Measurements from ENCODE around the gene CYP2C19.
"Not testable (repeated sequence)": the region's sequence is repeated elsewhere in the genome, so short reads cannot be mapped to it uniquely, and the experiment has no call there.

The CYP2C19 gene

GRCh38 chr10:94878649-94879048, 116.2 kb downstream of the CYP2C19 start:
- H4K20me1 ChIP-seq (ENCODE audit: insufficient read depth, low read length), result no peaks in the 10 kb centered on the region

GRCh38 chr10:94879214-94879613, 116.7 kb downstream of the CYP2C19 start:
- H3K36me3 ChIP-seq (replicated peaks; ENCODE audit: low read depth, low read length), result no peaks in the 10 kb centered on the region
- no peaks in the 10 kb centered on the region for H3K9me3 ChIP-seq (ENCODE audit: insufficient read depth, low read length)
- H3K27ac ChIP-seq (ENCODE audit: low read length), result no peak overlapping the region
- no peaks in the 10 kb centered on the region for H3K27me3 ChIP-seq (ENCODE audit: low read depth, low read length)
- no peak overlapping the region for H2AFZ ChIP-seq (ENCODE audit: low read depth, low read length)
- H3K9ac ChIP-seq (ENCODE audit: low read length), result no peak overlapping the region
- H3K4me1 ChIP-seq (ENCODE audit: low read length), result no peaks in the 10 kb centered on the region
- TF ChIP-seq CTCF (IDR thresholded peaks at IDR 0.05; ENCODE audit: low read depth, low read length) (no peak), EZH2phosphoT487 (IDR thresholded peaks at IDR 0.05; ENCODE audit: low read depth) (no peak)
- H4K20me1 ChIP-seq (ENCODE audit: insufficient read depth, low read length), result no peaks in the 10 kb centered on the region
- H3K79me2 ChIP-seq (ENCODE audit: low read length), result no peaks in the 10 kb centered on the region
- H3K4me2 ChIP-seq (ENCODE audit: low read length), result no peak overlapping the region
- no peak overlapping the region for H3K4me3 ChIP-seq (ENCODE audit: low read length)

More at GRCh38 chr10:94878649-94879048, 116.2 kb downstream of the CYP2C19 start:
- no peaks in the 10 kb centered on the region for H3K9me3 ChIP-seq (ENCODE audit: insufficient read depth, low read length)
- H3K79me2 ChIP-seq (ENCODE audit: low read length), result no peaks in the 10 kb centered on the region
- TF ChIP-seq EZH2phosphoT487 (IDR thresholded peaks at IDR 0.05; ENCODE audit: low read depth) (no peak), CTCF (IDR thresholded peaks at IDR 0.05; ENCODE audit: low read depth, low read length) (no peak)
- no peak overlapping the region for H3K4me3 ChIP-seq (ENCODE audit: low read length)
- no peak overlapping the region for H2AFZ ChIP-seq (ENCODE audit: low read depth, low read length)
- no peaks in the 10 kb centered on the region for H3K36me3 ChIP-seq (replicated peaks; ENCODE audit: low read depth, low read length)
- H3K27me3 ChIP-seq (ENCODE audit: low read depth, low read length), result no peaks in the 10 kb centered on the region
- H3K9ac ChIP-seq (ENCODE audit: low read length), result no peak overlapping the region
- H3K4me1 ChIP-seq (ENCODE audit: low read length), result no peaks in the 10 kb centered on the region
- no peak overlapping the region for H3K4me2 ChIP-seq (ENCODE audit: low read length)
- H3K27ac ChIP-seq (ENCODE audit: low read length), result no peak overlapping the region

GRCh38 chr10:94889123-94889522, 126.6 kb downstream of the CYP2C19 start:
- Histone ChIP-seq H2AFZ (ENCODE audit: low read depth, low read length) (no peak overlapping the region), H4K20me1 (ENCODE audit: insufficient read depth, low read length) (no peaks in the 10 kb centered on the region), H3K27ac (ENCODE audit: low read length) (no peak overlapping the region), H3K4me2 (ENCODE audit: low read length) (no peak overlapping the region), H3K36me3 (replicated peaks; ENCODE audit: low read depth, low read length) (no peaks in the 10 kb centered on the region), H3K9ac (ENCODE audit: low read length) (no peak overlapping the region), H3K9me3 (ENCODE audit: insufficient read depth, low read length) (no peaks in the 10 kb centered on the region), H3K79me2 (ENCODE audit: low read length) (no peaks in the 10 kb centered on the region), H3K27me3 (ENCODE audit: low read depth, low read length) (no peaks in the 10 kb centered on the region), H3K4me1 (ENCODE audit: low read length) (no peaks in the 10 kb centered on the region), H3K4me3 (ENCODE audit: low read length) (no peak overlapping the region)
- no peak for TF ChIP-seq CTCF (IDR thresholded peaks at IDR 0.05; ENCODE audit: low read depth, low read length)
- no peak for TF ChIP-seq EZH2phosphoT487 (IDR thresholded peaks at IDR 0.05; ENCODE audit: low read depth)

GRCh38 chr10:94890264-94891022, 128.0 kb downstream of the CYP2C19 start:
- H3K4me1 ChIP-seq (ENCODE audit: low read length), result no peaks in the 10 kb centered on the region

GRCh38 chr10:94898414-94898813, 135.9 kb downstream of the CYP2C19 start:
- not testable (repeated sequence) for H3K27ac ChIP-seq (ENCODE audit: low read length); H3K9me3 ChIP-seq (ENCODE audit: insufficient read depth, low read length); H3K4me1 ChIP-seq (ENCODE audit: low read length); H2AFZ ChIP-seq (ENCODE audit: low read depth, low read length); H3K4me3 ChIP-seq (ENCODE audit: low read length); H3K36me3 ChIP-seq (replicated peaks; ENCODE audit: low read depth, low read length); H3K4me2 ChIP-seq (ENCODE audit: low read length); H3K27me3 ChIP-seq (ENCODE audit: low read depth, low read length); H3K9ac ChIP-seq (ENCODE audit: low read length); H3K79me2 ChIP-seq (ENCODE audit: low read length); H4K20me1 ChIP-seq (ENCODE audit: insufficient read depth, low read length)

More at GRCh38 chr10:94890264-94891022, 128.0 kb downstream of the CYP2C19 start:
- Histone ChIP-seq H3K4me2 (ENCODE audit: low read length) (no peak overlapping the region), H2AFZ (ENCODE audit: low read depth, low read length) (no peak overlapping the region), H3K27ac (ENCODE audit: low read length) (no peak overlapping the region), H3K9me3 (ENCODE audit: insufficient read depth, low read length) (no peaks in the 10 kb centered on the region), H3K27me3 (ENCODE audit: low read depth, low read length) (no peaks in the 10 kb centered on the region), H3K4me3 (ENCODE audit: low read length) (no peak overlapping the region), H3K79me2 (ENCODE audit: low read length) (no peaks in the 10 kb centered on the region), H4K20me1 (ENCODE audit: insufficient read depth, low read length) (no peaks in the 10 kb centered on the region), H3K36me3 (replicated peaks; ENCODE audit: low read depth, low read length) (no peaks in the 10 kb centered on the region), H3K9ac (ENCODE audit: low read length) (no peak overlapping the region)
- TF ChIP-seq CTCF (IDR thresholded peaks at IDR 0.05; ENCODE audit: low read depth, low read length) (no peak), EZH2phosphoT487 (IDR thresholded peaks at IDR 0.05; ENCODE audit: low read depth) (no peak)
